HG03460 (cell line): ENCODE data around the gene FSTL3.
A peak's percentile ranks its signal among the peaks of the same experiment; 100 is the strongest.
"Not testable (repeated sequence)": the region's sequence is repeated elsewhere in the genome, so short reads cannot be mapped to it uniquely, and the experiment has no call there.

ENCODE experiments used
- ATAC-seq: cut with Tn5 transposase; IDR thresholded peaks from one replicate; pipeline ENCODE4 v1.9.1; 2021; ENCODE audit not compliant: unreplicated experiment

FSTL3 gene

GRCh38 chr19:660793-661426 lies 15.3 kb upstream of the FSTL3 start:
- no peak for ATAC-seq

DNA sequence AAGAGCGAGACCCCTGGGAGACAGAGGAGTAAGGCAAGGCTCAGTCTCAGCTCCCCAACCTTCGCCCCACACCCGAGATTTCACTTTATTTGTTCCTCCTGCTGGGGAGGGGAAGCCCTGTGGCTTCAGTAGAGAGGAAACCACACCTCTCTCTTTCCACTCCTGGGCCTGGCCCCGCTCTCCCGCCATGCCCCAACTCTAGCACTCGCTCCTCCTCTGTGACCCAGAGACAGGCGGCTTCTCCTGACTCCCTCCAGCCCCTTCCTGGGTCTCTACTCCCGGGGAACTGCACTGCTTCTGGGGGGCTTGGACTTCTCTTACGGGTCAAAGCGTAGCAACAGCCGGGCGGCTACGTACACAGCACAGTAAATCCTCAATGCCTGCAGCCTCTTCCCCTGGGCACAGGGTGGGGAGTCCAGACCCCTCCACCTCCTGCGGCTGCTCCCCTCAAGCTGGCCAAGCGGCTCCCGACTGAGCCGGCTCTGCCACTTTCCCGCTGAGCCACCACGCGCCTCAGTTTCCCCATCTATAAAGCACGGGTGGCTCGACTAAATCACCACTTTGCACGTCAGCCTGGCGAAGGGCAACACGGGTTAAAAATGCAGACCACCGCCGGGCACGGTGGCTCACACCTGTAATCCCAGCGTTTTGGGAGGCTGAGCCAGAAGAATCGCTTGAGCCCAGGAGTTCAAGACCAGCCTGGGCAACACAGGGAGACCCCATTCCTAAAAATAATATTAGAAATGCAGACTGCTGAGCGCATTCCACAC lies 14.6 kb upstream of the FSTL3 start:
- ATAC-seq, result no peak

- peak; percentile 3 for ATAC-seq
Measured at GRCh38 chr19:662207-662961, 13.8 kb upstream of the FSTL3 start.

GRCh38 chr19:662962-663681 lies 13.1 kb upstream of the FSTL3 start, which contains the start of gene RNF126:
RNF126 (minus strand) TSS chr19:663214; CDS start chr19:663121, 93 bp downstream.
- peak; percentile 56 for ATAC-seq

GRCh38 chr19:663682-664117 lies 12.5 kb upstream of the FSTL3 start:
- no peak for ATAC-seq

DNA sequence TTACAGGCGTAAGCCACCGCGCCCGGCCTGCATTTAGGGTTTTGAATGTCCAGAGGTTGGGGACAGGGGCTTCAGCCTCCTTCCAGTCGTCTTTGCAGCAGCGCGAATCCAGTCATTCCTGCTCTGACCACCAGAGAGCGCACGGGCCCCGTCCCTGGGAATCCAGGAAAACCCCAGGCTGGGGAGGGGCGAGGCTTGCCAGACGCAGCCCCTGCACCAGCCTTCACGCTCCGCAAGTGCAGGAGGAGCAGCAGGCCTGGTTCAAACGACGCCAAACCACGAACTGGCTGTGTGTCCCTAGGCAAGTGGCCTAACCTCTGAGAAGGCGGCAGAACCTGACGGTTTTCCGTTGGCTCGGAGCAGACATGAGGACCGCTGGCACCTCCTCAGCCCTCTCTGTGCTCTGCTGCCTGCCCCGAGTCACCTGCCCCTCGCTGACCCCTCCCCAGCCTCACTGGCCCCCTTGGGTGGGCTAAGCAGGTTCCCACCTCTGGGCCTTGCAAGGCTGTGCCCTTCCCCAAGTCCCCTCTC lies 11.2 kb upstream of the FSTL3 start:
- ATAC-seq, result no peak

- not testable (repeated sequence) for ATAC-seq
Measured at GRCh38 chr19:666985-667573, 9.1 kb upstream of the FSTL3 start.

DNA sequence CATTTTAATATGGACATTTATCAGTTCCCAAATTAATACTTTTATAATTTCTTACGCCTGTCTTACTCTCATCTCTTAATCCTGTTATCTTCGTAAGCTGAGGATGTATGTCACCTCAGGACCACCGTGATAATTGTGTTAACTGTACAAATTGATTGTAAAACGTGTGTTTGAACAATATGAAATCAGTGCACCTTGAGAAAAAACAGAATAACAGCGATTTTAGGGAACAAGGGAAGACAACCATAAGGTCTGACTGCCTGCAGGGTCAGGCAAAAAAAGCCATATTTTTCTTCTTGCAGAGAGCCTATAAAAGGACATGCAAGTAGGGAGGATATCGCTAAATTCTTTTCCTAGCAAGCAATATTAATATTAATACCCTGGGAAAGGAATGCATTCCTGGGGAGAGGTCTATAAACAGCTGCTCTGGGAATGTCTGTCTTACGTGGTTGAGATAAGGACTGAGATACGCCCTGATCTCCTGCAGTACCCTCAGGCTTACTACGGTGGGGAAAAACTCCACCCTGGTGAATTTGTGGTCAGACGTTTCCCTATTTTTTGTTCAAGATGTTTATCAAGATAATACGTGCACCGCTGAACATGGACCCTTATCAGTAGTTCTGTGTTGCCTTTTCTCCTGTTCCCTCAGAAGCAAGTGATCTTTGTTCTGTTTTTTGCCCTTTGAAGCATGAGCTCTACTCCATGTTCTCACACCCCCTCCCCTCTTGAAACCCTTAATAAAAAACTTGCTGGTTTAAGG lies 7.3 kb upstream of the FSTL3 start:
- ATAC-seq, result not testable (repeated sequence)

- ATAC-seq, result no peak
Measured at GRCh38 chr19:670609-671075, 5.5 kb upstream of the FSTL3 start.

- ATAC-seq, result no peak
Measured at GRCh38 chr19:674282-675151, 1.7 kb upstream of the FSTL3 start.

DNA sequence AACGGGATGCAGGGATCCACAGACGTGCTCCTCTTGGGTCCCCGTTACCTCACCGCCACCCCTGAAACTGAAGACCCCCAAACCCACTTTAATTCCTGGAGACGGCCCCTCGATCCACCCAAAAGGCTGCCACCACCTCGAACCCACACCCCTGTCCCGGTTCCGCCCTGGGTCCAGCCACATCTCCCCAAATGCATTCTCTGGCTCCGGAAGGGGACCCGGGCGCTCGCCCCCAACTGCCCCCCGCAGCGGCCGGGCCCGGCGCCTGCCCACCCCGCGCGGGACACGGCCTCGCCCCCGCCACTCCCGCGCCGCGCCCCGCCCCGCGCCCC lies 219 bp upstream of the FSTL3 start:
- ATAC-seq, result no peak

DNA sequence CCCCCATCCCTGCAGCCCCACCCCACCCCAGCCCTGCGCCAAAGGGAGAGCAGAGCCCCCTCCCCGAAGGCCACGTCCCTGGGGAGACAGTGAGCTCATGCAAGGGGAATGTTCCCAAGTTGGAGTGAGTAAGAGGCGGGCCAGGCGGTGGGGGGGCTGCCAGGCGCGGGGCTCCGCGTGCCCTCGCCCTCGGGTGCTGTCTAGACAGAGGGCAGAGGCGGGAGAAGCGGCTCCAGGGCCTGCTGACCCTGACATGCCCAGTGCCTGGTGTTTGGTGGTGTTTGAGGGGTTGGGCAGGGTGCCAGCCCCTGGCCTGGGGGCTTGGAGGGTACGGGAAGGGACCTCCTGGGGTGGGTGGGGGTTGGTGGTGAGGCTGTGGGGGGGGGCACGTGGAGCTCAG lies 1.0 kb downstream of the FSTL3 start:
- no peak for ATAC-seq

GRCh38 chr19:677601-678436 lies 1.6 kb downstream of the FSTL3 start:
- ATAC-seq, result no peak

GRCh38 chr19:678791-679388 lies 2.7 kb downstream of the FSTL3 start:
- ATAC-seq, result no peak

DNA sequence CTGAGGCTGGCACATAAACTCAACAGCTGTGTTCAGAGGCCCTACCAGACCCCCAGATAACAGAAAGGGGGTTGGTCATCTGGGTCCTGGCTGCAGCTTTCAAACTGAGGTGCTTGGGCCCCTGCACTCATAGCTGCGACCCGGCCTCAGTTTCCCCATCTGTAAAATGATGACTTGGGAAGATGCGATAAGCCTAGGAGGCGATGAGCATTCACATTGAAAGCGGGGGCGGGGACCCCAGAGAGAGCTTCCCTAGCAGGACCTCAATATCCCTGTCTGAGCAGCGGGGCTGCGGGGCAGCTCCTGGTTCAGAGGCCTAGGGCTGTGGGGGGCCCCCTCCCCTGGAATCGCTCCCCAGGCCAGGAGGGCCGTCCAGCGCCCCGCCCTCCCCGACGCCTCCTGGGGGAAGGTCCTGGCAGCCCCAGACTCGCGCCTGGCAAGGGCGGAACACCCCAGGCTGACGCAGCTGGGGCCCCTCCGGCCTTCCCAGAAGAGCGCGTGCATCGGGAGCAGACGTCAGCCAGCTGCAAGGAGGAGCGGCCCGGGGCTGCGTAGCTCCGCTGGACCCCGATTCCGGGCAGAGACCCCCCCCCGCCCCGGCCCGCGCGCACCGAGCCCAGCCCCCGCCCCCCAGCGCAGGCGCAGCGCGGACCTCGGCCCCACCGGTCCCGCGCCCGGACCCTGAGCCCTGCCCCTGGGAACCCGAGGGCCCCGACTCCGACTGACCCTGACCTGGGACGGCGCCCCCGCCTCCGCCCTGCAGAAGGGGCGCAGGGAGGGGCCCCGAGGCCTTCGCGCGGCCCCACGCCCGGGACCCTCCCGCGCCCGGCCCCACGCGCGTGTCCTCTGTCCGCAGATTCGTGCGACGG lies 3.5 kb downstream of the FSTL3 start:
- peak; percentile 8 for ATAC-seq

DNA sequence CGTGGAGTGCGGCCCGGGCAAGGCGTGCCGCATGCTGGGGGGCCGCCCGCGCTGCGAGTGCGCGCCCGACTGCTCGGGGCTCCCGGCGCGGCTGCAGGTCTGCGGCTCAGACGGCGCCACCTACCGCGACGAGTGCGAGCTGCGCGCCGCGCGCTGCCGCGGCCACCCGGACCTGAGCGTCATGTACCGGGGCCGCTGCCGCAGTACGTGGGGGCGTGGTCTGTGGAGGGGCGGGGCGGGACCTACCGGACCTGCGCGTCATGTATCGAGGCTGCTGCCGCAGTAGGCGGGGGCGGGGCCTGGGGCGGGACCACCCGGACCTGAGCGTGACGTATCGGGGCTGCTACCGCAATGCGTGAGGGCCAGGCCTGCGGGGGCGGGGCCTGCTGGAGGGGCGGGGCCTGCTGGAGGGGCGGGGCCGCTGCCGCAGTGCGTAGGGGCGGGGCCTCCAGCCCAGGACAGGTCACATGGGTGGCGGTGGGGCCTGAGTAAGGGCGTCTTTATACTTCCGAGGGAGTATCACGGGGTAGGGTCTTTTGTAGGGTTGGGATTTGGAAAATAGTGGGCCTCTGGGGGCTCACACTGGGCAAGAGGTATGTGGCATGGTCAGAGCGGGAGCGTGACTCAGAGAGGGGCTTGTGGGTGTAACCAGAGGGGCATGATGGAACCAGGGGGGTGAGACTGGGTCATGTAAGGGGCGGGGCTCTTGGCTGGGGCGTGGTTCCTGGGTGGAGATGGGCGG lies 4.3 kb downstream of the FSTL3 start:
- ATAC-seq, result peak; percentile 60
